ENCODE data around the gene S100A8.
"Not testable (repeated sequence)": the region's sequence is repeated elsewhere in the genome, so short reads cannot be mapped to it uniquely, and the experiment has no call there.

Gene S100A8

DNA sequence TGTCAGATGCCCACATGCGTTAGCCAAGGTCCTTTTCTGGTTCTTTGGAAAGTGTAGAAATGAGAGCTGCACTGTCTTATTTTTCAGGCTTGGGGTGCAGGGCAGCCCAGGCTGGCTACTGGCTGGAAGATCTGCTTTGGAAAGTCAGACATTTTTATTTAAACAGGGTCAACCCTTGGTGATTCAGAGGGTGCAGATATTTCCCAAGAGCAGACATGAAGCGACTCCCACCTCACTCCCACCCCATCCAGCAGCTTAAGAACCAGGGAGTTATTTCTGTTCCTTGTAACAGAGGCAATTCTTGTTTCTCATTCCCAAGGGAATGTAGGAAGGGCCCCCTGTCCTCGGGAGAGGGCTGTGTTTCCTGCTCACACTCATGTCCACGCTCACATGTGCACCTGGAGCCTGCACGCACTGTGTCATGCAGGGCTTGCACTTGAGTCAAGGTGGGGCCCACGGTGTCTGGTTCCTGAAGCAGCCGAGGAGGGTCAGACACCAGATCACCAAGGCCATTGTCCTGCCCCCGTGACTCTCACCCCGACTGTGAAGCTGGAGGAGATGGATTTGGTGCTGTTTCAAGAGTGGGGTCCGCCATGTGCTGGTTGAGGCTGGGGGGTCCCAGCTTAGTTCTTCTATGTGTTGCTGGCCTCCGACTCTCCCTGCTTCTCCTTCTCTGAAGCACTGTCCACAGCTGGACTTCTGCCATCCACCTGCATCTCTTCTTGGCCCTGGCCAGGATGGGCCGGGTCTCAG, 26.4 kb upstream of the S100A8 start:
- DNase-seq (ENCODE audit: low read depth in 2 of 2, low spot score in 1 of 2), result no peak

DNA sequence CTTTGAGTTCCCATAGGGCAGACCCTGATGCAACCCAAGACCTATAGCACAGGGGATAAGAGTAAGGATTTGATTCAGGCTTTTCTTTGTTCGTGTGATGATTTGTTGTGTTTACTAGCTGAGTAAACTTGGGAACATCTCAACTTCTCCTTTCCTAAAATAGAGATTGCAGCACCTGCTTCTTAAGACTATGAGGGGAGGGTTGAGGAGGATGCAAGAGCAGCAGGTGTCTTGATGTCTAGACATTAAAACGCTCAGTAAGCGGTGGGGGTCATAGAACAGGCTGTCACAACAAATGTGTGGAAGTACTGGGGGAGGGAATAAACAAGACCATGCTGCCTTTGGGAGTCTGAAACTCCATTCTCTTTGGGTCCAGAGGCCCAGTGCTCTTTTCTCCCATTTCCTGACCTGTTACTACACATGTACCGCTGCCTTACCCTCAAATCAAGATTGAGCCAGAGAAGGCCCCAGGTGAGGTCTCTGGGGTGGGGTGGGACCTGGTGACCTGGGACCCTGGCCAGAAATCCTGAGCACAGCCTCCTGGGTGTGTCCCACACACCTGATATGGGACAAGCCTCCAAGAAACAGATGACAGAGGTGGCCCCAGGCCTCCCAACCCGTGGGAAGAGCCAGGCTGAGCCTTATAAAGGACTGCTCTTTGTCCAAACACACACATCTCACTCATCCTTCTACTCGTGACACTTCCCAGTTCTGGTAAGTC, 25.1 kb upstream of the S100A8 start, which contains the start of gene S100A7A:
Gene S100A7A, plus strand, starts transcription at position 671 of the 721 bp plus-strand sequence. CDS start 1,563 bp downstream, outside the sequence.
- DNase-seq (ENCODE audit: low read depth in 2 of 2, low spot score in 1 of 2), result no peak

GRCh38 chr1:153413961-153414360, 23.1 kb upstream of the S100A8 start:
- not testable (repeated sequence) for DNase-seq (ENCODE audit: low read depth in 2 of 2, low spot score in 1 of 2)

DNA sequence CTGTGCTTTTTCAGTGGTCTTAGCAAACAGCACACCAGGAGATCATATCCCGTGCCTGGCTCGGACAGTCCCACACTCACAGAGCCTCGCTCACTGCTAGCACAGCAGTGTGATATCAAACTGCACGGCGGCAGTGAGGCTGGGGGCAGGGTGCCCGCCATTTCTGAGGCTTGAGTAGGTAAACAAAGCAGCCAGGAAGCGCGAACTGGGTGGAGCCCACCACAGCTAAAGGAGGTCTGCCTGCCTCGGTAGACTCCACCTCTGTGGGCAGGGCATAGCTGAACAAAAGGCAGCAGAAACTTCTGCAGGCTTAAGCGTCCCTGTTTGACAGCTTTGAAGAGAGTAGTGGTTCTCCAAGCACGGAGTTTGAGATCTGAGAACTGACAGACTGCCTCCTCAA, 16.4 kb upstream of the S100A8 start:
- not testable (repeated sequence) for DNase-seq (ENCODE audit: low read depth in 2 of 2, low spot score in 1 of 2)

DNA sequence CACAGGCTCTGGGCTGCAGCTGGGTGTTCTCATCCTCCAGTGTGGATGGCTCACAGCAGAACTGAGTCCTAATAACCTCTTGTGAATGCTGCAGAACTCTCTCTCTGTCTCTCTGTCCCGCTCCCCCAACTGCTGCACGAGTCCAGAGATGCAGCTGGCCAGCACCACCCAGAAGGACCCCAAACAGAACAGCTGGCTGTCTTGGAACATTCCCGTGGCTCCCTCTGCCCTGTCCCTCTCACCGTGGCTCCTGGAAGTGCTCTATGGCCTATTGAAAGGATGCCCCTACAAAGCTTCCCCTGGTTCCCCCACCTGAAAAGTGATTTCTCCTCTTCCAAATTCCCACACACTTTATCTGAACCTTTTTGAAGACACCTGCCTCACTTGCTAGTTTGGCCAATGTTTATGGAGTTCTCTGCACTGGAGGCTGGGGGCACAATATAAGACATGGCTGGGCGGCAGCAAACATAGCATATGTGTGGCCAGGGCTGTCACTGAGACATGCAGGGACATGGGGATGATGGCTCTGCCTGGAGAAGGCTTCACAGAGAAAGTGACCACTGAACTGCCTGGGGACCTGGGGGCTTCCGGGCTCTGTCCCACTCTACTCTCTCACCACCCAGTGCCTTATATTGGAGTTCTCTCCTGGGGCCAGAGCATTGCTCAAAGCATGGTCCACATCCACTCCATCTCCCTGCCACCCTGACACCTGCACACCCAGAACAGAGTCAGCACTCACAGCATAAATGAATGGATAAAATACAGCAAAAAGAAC, 15.1 kb upstream of the S100A8 start:
- not testable (repeated sequence) for DNase-seq (ENCODE audit: low read depth in 2 of 2, low spot score in 1 of 2)

DNA sequence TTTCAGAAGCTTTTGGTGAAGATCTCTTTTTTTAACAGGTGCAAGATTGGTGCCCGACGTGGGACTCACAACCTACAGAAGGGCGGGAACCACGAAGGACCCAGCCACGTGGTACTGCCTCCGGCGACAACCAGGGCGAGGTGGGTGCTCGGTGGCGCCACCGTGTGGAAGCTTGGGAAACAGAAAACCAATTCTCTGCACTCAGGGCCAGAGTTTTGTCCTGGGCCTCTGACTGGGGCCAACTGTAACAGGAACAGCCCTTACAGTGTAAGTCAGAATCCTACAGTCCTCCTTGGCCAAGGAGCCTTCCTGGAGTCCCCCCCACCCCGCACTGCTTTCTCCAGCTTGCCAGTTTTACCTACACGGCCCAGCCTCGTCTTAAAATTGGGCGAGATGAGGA, 13.9 kb upstream of the S100A8 start:
- peak in 1 of 2 donors; percentile 5 for DNase-seq (ENCODE audit: low read depth in 2 of 2, low spot score in 1 of 2)

- DNase-seq (ENCODE audit: low read depth in 2 of 2, low spot score in 1 of 2), result no peak
Measured at GRCh38 chr1:153404086-153404635, 13.3 kb upstream of the S100A8 start.

- DNase-seq (ENCODE audit: low read depth in 2 of 2, low spot score in 1 of 2), result no peak
Measured at GRCh38 chr1:153403421-153404085, 12.7 kb upstream of the S100A8 start.

DNA sequence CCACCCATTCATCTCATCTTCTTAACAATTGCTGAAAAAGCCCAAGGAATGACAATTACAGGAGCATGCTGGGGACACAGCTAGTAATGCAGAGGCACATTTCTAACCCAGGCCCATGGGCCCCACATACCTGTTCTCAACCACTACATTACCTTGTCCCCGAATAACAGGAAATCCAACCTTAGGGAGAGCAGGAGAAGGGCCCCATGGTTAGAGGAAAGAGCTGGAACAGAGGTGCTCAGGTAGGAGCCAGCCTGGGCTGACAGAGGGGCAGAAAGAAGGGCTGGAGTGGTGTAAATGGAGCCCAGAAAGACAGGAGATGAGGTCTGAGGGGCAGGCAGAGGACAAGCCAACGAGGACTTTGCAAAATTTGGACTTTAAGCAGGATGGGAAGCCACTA, 11.4 kb upstream of the S100A8 start:
- DNase-seq (ENCODE audit: low read depth in 2 of 2, low spot score in 1 of 2), result no peak

DNA sequence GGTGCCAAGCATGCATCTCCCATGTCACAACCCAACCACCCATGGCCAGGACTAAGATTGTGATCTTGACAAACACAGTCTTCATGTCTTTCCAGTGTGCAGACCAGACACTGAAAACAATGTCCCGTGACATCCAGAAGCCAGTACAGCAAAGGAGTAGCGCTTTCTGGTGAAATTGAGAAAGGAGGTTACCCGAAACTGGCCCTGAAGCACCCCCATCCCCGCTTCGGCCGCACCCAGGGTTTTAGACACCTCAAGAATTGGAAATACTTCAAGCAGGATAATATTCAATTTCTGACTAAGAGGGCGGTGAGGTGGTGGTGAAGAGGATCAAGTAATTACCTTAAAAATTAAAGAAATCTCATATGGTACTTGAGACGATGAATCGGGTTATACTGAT, 10.6 kb upstream of the S100A8 start:
- DNase-seq (ENCODE audit: low read depth in 2 of 2, low spot score in 1 of 2), result no peak

DNA sequence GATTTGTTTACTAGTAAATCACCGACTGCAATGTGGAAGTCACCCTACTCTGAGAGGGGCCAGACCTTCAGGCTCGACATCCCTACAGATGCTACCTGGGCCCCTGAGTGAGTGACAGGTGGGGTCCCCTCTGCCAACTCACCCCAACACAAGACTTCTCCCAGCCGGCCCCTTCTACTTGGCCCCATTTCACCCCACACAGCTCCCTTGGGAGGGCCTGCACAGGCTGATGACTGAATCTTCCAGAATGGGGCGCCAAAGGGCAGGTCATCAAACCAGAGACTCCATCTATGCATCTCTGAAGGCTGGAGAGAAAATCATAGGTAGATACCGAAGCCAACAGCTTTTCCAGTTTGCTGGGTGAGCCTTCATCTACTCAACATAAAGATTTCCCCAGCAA, 9.4 kb upstream of the S100A8 start:
- DNase-seq (ENCODE audit: low read depth in 2 of 2, low spot score in 1 of 2), result no peak

DNA sequence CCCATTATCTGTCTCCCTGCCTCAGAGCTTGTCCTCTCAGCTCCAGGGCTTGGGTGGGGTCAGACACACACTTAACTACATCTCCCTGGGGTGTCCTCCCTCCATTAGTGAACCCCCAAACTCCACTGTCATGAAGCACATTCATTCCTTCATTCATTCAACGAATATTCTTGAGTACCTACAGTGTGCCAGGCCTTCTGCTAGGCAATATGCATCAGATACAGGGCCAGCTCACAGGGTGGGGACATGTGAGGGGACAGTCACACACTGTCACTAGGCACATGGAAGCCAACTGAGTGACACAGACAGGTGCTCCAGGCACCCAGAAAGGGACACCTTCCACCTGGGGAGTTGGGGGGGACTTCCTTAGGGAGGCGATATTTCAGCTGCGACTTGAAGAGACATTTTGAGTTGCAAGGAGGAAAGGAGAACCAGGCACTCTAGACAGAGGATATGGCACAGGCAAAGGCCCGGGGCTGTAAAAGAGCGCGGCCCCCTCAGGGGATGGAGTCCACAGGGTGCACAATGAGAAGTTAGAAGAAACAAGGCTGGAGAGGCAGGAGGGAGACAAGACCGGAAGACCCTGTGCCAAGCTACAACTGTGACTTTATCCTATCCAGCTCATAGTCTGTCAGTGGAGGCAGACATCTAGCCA, 8.7 kb upstream of the S100A8 start:
- DNase-seq (ENCODE audit: low read depth in 2 of 2, low spot score in 1 of 2), result no peak

DNA sequence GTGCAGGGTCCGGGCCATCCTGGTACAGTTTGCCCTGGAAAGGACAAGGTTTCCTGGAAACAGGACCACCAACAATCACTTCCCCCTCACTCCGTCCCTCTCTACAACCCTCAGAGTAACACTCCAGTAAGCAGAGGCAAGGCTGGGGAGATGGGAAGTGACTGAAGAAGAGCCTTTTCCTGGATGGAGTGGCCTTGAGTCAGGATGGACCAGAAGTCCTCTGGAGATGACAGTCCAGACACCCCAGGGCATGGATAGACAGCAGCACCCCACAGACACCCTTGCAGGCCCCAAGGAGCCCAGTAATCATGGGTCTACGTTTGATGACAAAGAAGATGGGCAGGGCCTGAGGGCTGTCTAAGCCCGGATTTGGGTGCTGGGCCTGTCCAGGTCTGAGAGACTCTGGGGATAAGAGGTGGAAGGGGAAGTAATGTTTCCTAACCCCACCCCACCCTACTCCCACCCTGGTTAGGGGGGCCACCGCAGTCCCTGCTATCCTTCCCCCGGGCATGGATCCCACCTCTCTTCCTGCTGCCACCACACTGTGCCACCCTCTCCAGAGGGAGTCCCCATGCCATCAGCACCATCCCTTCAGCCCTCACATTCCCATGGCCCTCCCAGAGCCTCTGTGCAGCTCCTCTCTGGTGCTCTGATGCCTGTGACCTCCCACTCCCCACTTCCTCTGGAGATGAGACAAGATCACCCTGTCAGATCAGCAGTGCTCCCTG, 7.2 kb upstream of the S100A8 start:
- no peak for DNase-seq (ENCODE audit: low read depth in 2 of 2, low spot score in 1 of 2)

DNA sequence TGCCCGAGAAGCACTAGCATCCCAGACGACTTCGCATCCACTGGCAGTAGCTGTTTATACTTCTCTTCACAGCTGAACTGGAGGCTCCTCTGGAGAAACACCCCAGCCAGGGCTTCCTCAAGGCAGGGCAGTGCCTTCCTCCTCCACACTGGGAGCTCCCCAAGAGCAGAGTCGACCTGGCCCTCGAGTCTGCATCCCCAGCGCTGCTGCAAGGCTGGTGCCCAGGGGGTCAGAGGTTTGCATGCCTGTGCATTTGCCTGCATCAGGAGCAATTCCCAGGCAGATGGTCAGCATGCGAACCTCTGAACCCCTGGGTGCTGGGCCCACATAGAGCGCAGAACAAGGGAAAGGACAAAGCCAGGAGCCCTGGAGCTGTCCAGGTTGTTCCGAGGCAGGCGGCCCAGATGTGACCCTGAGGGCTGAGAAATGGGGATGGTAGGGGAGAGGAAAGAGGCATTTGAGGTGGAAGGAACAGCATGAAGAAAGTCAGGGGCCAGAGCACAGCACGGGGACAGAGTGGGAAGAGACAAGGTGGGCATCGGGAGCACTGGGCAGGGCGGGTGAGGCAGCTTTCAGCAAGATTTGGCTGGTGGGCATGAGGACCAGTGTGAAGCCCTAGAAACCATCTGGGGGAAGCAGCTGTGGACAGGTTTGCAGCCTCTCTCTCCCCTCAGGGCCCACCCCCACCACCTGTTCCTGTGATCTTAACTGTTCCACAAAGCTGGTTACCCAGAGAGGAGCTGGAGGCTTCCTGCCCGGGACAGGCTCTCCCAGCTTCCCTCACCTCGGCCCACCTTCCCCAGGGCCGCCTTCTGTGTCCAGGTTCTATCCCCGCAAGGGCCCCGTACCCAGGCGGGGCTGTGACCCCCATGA, 6.4 kb upstream of the S100A8 start:
- DNase-seq (ENCODE audit: low read depth in 2 of 2, low spot score in 1 of 2), result no peak

GRCh38 chr1:153396461-153396860, 5.6 kb upstream of the S100A8 start:
- DNase-seq (ENCODE audit: low read depth in 2 of 2, low spot score in 1 of 2), result no peak

DNA sequence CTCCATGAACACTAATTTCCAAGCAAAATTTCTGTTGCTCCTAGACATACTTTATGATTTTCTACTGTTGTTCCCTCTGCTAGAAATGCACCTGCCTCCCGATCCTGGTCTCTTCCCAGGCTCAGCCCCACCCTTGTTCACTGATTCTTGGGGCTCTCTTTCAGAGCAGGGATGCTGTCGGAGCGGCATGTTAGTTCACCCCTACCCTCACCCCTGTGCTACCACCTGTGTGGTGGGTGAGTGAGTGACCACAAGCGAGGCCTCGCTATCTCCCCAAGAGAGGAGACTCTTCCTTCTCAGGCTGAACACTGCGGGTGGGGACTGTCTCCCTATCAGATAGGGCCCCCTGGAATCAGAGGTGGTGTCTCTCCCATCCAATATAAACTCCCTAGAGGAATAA, 4.9 kb upstream of the S100A8 start:
- no peak for DNase-seq (ENCODE audit: low read depth in 2 of 2, low spot score in 1 of 2)

DNA sequence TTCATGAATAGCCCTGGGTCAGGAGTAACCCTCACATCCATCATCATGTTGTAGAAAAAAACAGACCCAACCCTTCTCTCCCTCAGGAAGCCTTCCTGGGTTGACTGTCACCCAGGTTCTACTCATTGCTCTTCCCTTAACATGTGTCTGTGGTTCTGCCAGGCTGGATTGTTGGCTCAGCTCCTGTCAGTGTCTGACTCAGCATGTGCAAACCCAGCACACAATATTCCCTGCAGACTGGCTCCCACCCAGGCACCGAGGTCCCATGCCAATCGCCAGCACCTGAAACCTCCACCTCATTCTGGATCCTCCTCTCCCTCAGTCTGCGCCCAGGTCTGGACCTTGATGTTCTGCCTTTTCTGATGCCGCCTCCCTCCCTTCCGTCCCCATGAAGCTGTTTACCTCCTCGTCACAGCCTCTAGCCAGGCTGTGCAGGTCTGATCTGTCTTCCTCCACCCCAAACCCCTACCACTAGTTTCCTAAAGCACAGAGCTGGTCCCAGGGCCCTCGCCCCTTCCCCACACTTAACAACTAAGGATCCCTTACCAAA, 4.3 kb upstream of the S100A8 start:
- DNase-seq (ENCODE audit: low read depth in 2 of 2, low spot score in 1 of 2), result no peak

GRCh38 chr1:153394391-153394790, 3.5 kb upstream of the S100A8 start:
- no peak for DNase-seq (ENCODE audit: low read depth in 2 of 2, low spot score in 1 of 2)

GRCh38 chr1:153393926-153394325, 3.1 kb upstream of the S100A8 start:
- DNase-seq (ENCODE audit: low read depth in 2 of 2, low spot score in 1 of 2), result no peak
